Mesendoderm (in vitro differentiated cells): ENCODE measurements around the gene VSTM1.

Source experiments
- DNase-seq: peaks from one replicate; pipeline ENCODE4 v3.0.0; 2013
- H2AK5ac ChIP-seq: 2 replicates; pipeline ENCODE4 v1.6.1; 2013; ENCODE audit warnings: low read length, inconsistent platforms
- H2BK120ac ChIP-seq: 2 replicates; pipeline ENCODE4 v1.6.1; 2013; ENCODE audit warnings: low read depth, mild to moderate bottlenecking, low read length, moderate library complexity, mixed read lengths
- H2BK15ac ChIP-seq: replicated peaks from 2 replicates; pipeline ENCODE4 v1.6.1; 2013; ENCODE audit warnings: low read depth, mild to moderate bottlenecking, moderate library complexity
- H2BK5ac ChIP-seq: 2 replicates; pipeline ENCODE4 v1.6.1; 2013; ENCODE audit warnings: low read length, inconsistent platforms
- H3K18ac ChIP-seq: 2 replicates; pipeline ENCODE4 v1.6.1; 2013; ENCODE audit warnings: mild to moderate bottlenecking, low read length, mixed read lengths
- H3K23ac ChIP-seq: one replicate; pipeline ENCODE4 v1.6.1; 2013; ENCODE audit warnings: low read length
- H3K27ac ChIP-seq: 2 replicates; pipeline ENCODE4 v1.5.1; 2013; ENCODE audit warnings: low read depth, mild to moderate bottlenecking, inconsistent platforms, low read length, moderate library complexity
- H3K27me3 ChIP-seq: 2 replicates; pipeline ENCODE4 v1.6.1; 2013; ENCODE audit warnings: low read length, control low read depth, mild to moderate bottlenecking, inconsistent platforms; ENCODE audit not compliant: insufficient read depth, poor library complexity
- H3K36me3 ChIP-seq: 2 replicates; pipeline ENCODE4 v1.6.1; 2013; ENCODE audit warnings: low read length, inconsistent platforms; ENCODE audit not compliant: control insufficient read depth, insufficient read depth
- H3K4ac ChIP-seq: one replicate; pipeline ENCODE4 v1.6.1; 2013; ENCODE audit warnings: low read depth, mild to moderate bottlenecking, low read length, moderate library complexity
- H3K4me1 ChIP-seq: 2 replicates; pipeline ENCODE4 v1.6.1; 2013; ENCODE audit warnings: low read depth, low read length, inconsistent platforms; ENCODE audit not compliant: control insufficient read depth
- H3K4me2 ChIP-seq: 2 replicates; pipeline ENCODE4 v1.6.1; 2013; ENCODE audit warnings: low read length
- H3K4me3 ChIP-seq: 2 replicates; pipeline ENCODE4 v1.5.1; 2013; ENCODE audit warnings: mild to moderate bottlenecking, low read length
- H3K56ac ChIP-seq: one replicate; pipeline ENCODE4 v1.6.1; 2013; ENCODE audit warnings: low read length
- H3K79me1 ChIP-seq: 2 replicates; pipeline ENCODE4 v1.6.1; 2013; ENCODE audit warnings: low read length, inconsistent platforms
- H3K79me2 ChIP-seq: 2 replicates; pipeline ENCODE4 v1.6.1; 2013; ENCODE audit warnings: mild to moderate bottlenecking, low read length; ENCODE audit not compliant: control insufficient read depth, insufficient read depth
- H3K9ac ChIP-seq: 2 replicates; pipeline ENCODE4 v1.6.1; 2013; ENCODE audit warnings: low read length, inconsistent platforms
- H4K5ac ChIP-seq: one replicate; pipeline ENCODE4 v1.6.1; 2013; ENCODE audit warnings: low read length
- H4K8ac ChIP-seq: one replicate; pipeline ENCODE4 v1.6.1; 2013; ENCODE audit warnings: low read depth, mild to moderate bottlenecking, control low read depth, low read length, moderate library complexity
- WGBS: extraction: QIAGEN DNeasy Blood & Tissue Kit; methylation state at CpG from one replicate; pipeline ENCODE4 v1.1.7; 2013; ENCODE audit warnings: low lambda C conversion rate, missing lambda C conversion rate; ENCODE audit not compliant: insufficient coverage; ENCODE audit errors: extremely low coverage; 5-methylcytosine and 5-hydroxymethylcytosine counted together

VSTM1 gene

DNA sequence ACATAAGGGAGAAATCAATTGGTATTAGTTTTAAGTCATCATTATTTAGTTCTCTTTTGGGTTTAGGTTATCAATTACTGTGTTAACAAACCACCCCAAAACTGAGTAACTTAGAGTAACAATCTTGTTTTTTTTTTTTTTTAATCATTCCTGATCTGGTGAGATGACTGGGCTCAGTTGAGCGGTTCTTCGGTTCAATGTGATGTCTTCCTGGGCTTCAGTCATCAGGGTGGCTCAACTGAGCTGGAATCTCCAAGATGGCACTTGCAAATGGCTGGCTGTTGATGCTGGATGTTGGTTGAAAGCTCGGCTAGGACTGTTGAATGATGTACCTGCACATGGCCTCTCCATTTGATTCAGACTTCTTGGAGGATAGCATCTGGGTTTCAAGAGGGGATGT, 20.7 kb upstream of the VSTM1 start:
- H2AK5ac ChIP-seq, result no peak overlapping the region
- no peak overlapping the region for H3K4ac ChIP-seq
- H4K8ac ChIP-seq, result no peak overlapping the region
- no peak overlapping the region for H2BK5ac ChIP-seq
- H3K18ac ChIP-seq, result no peak overlapping the region
- no peaks in the 10 kb centered on the region for H3K79me1 ChIP-seq
- H3K9ac ChIP-seq, result no peak overlapping the region
- H2BK120ac ChIP-seq, result no peak overlapping the region
- WGBS, result no CpG with 5 or more reads among the region's 3 CpGs
- H3K27me3 ChIP-seq, result no peaks in the 10 kb centered on the region
- H3K4me3 ChIP-seq, result no peak overlapping the region
- H3K79me2 ChIP-seq, result no peaks in the 10 kb centered on the region
- H3K56ac ChIP-seq, result no peak overlapping the region
- H3K4me2 ChIP-seq, result no peak overlapping the region
- no peak overlapping the region for H4K5ac ChIP-seq
- H3K27ac ChIP-seq, result no peak overlapping the region
- no peak overlapping the region for H2BK15ac ChIP-seq
- H3K4me1 ChIP-seq, result no peaks in the 10 kb centered on the region
- no peak for DNase-seq
- no peak overlapping the region for H3K23ac ChIP-seq
- no peaks in the 10 kb centered on the region for H3K36me3 ChIP-seq

DNA sequence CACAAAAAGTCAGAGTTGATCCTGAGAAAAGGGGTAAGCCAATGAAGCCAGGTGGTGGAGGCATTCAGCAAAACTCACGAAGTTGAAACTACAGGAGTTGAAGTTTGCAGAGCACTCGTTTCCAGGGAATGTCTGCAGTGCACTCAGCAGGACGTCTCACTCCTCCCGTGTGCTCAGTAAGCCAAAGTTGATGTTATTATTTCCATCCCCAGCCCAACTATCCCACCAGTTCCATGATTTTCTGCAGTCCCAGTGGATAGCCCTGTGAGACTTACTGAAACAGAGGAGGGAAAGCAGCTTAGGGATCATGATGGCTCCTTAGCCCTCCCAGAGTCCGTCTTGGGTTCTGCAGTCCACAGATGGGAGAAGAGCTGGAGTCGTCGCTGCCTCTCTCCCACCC, 17.3 kb upstream of the VSTM1 start, which contains the start of gene TARM1:
TARM1 (minus strand) TSS at position 334 of the 400 bp plus-strand sequence; CDS start at position 309, 25 bp downstream.
- no peak within 1 kb of the TSS for H2BK120ac ChIP-seq
- H3K23ac ChIP-seq, result no peak within 1 kb of the TSS
- no peak within 1 kb of the TSS for H3K9ac ChIP-seq
- no peak within 1 kb of the TSS for H4K8ac ChIP-seq
- no peaks in the 10 kb centered on the region for H3K4me1 ChIP-seq
- DNase-seq, result no peak
- H3K4me3 ChIP-seq, result no peak within 1 kb of the TSS
- H3K79me2 ChIP-seq, result no peaks in the 10 kb centered on the region
- no peak within 1 kb of the TSS for H2AK5ac ChIP-seq
- H2BK5ac ChIP-seq, result no peak within 1 kb of the TSS
- no peak within 1 kb of the TSS for H3K56ac ChIP-seq
- no peak within 1 kb of the TSS for H3K27ac ChIP-seq
- H3K18ac ChIP-seq, result no peak within 1 kb of the TSS
- H4K5ac ChIP-seq, result no peak within 1 kb of the TSS
- WGBS, result no CpG with 5 or more reads among the region's 7 CpGs
- no peaks in the 10 kb centered on the region for H3K79me1 ChIP-seq
- H3K4ac ChIP-seq, result no peak within 1 kb of the TSS
- no peak within 1 kb of the TSS for H2BK15ac ChIP-seq
- H3K36me3 ChIP-seq, result no peaks in the 10 kb centered on the region
- H3K27me3 ChIP-seq, result no peaks in the 10 kb centered on the region
- no peak within 1 kb of the TSS for H3K4me2 ChIP-seq

DNA sequence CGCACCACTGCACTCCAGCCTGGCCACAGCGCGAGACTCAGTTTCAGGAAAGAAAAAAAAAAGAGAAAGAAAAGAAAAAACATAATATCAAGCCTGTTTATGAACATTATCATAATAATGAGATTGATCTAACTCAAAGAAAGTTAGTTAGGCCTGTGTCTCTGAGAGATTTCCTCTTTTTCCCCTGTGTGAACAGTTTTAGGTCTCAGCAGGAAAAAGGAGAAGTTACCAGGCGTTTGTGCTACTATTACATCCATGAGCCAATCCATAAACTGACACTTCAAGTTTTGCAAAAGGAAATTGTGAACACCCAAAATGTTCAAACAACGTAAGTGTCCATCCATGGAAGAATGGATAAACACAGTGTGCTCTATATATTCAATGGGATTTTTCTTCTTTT, 13.6 kb upstream of the VSTM1 start:
- no peak overlapping the region for H3K4me3 ChIP-seq
- no peak overlapping the region for H3K4ac ChIP-seq
- DNase-seq, result no peak
- H3K36me3 ChIP-seq, result no peaks in the 10 kb centered on the region
- H2BK15ac ChIP-seq, result no peak overlapping the region
- H3K23ac ChIP-seq, result no peak overlapping the region
- H3K79me1 ChIP-seq, result no peaks in the 10 kb centered on the region
- H3K4me1 ChIP-seq, result no peaks in the 10 kb centered on the region
- H2BK5ac ChIP-seq, result no peak overlapping the region
- H3K27me3 ChIP-seq, result no peaks in the 10 kb centered on the region
- no peak overlapping the region for H4K5ac ChIP-seq
- no peak overlapping the region for H2AK5ac ChIP-seq
- H3K9ac ChIP-seq, result no peak overlapping the region
- no peak overlapping the region for H4K8ac ChIP-seq
- no peak overlapping the region for H3K56ac ChIP-seq
- no peak overlapping the region for H3K18ac ChIP-seq
- H3K79me2 ChIP-seq, result no peaks in the 10 kb centered on the region
- H3K27ac ChIP-seq, result no peak overlapping the region
- WGBS, result no CpG with 5 or more reads among the region's 5 CpGs
- no peak overlapping the region for H3K4me2 ChIP-seq
- H2BK120ac ChIP-seq, result no peak overlapping the region

DNA sequence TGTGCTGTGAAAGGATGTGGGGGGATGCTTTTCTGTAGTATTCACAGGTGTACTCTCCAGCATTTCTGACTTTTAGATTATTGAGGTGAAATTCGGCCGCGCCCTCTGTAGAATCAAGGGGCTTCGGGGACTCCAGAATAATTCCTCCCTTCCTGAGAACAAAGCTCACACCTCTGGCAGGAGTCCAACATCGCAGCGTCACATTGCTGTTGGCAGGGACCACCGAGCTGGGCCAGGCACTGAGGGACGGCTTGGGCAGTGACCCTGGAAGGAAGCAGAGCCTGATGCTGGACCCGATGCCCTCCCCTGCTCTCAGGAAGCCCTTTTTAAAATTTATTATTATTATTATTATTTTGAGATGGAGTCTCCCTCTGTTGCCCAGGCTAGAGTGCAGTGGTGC, 11.2 kb upstream of the VSTM1 start:
- Histone ChIP-seq H3K79me1 (no peaks in the 10 kb centered on the region), H3K36me3 (no peaks in the 10 kb centered on the region), H2AK5ac (no peak overlapping the region), H2BK15ac (no peak overlapping the region), H3K9ac (no peak overlapping the region), H4K5ac (no peak overlapping the region), H2BK120ac (no peak overlapping the region), H3K4ac (no peak overlapping the region), H3K56ac (no peak overlapping the region), H3K4me2 (no peak overlapping the region), H3K4me3 (no peak overlapping the region), H3K27me3 (no peaks in the 10 kb centered on the region), H3K79me2 (no peaks in the 10 kb centered on the region), H3K4me1 (no peaks in the 10 kb centered on the region), H3K27ac (no peak overlapping the region), H3K18ac (no peak overlapping the region), H2BK5ac (no peak overlapping the region), H4K8ac (no peak overlapping the region), H3K23ac (no peak overlapping the region)
- no CpG with 5 or more reads among the region's 9 CpGs for WGBS
- DNase-seq, result no peak

DNA sequence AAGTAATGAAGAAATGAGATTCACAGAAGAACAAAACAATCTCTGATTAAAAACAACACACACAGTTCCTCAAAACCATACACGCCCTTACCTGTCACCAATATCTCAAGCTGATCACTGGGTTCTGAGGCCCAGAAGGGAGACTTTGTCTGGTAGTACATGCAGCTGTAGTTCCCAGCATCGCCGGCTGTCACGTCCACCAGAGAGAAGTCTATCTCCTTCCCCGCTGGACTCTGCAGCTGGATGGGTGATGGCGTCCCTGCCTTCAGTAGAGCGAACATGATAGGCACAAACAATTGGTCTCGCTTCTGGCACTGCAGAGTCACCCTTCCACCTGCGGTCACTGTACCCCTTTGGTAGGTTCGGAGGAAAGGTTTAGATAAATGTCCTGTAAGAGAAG, 10.1 kb upstream of the VSTM1 start:
- no peak overlapping the region for H2BK15ac ChIP-seq
- H3K27ac ChIP-seq, result no peak overlapping the region
- no peak overlapping the region for H2BK120ac ChIP-seq
- H4K5ac ChIP-seq, result no peak overlapping the region
- H3K23ac ChIP-seq, result no peak overlapping the region
- H4K8ac ChIP-seq, result no peak overlapping the region
- H3K79me2 ChIP-seq, result no peaks in the 10 kb centered on the region
- no peak overlapping the region for H2BK5ac ChIP-seq
- no peak overlapping the region for H3K18ac ChIP-seq
- H3K79me1 ChIP-seq, result no peaks in the 10 kb centered on the region
- no peak for DNase-seq
- no peak overlapping the region for H2AK5ac ChIP-seq
- no CpG with 5 or more reads among the region's 10 CpGs for WGBS
- no peaks in the 10 kb centered on the region for H3K4me1 ChIP-seq
- no peak overlapping the region for H3K56ac ChIP-seq
- H3K36me3 ChIP-seq, result no peaks in the 10 kb centered on the region
- H3K27me3 ChIP-seq, result no peaks in the 10 kb centered on the region
- H3K4ac ChIP-seq, result no peak overlapping the region
- no peak overlapping the region for H3K9ac ChIP-seq
- H3K4me2 ChIP-seq, result no peak overlapping the region
- H3K4me3 ChIP-seq, result no peak overlapping the region

DNA sequence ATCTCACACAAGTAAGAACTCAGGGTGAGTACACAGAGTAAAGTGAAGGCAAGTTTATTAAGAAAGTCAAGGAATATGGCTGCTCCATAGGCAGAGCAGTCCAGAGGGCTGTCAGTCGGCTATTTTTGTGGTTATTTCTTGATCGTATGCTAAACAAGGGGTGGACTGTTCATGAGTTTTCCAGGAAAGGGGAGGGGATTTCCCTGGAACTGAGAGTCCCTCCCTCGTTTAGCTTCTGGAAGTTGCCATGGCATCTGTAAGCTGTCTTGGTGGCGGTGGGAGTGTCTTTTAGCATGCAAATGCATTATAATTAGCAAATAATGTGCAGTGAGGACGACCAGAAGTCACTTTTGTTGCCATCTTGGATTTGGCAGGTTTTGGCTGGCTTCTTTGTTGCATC, 5.8 kb upstream of the VSTM1 start:
- H4K8ac ChIP-seq, result no peak overlapping the region
- H3K9ac ChIP-seq, result no peak overlapping the region
- H2BK15ac ChIP-seq, result no peak overlapping the region
- H3K79me2 ChIP-seq, result no peaks in the 10 kb centered on the region
- H3K4me3 ChIP-seq, result no peak overlapping the region
- H2BK120ac ChIP-seq, result no peak overlapping the region
- H3K79me1 ChIP-seq, result no peaks in the 10 kb centered on the region
- no peaks in the 10 kb centered on the region for H3K4me1 ChIP-seq
- H2BK5ac ChIP-seq, result no peak overlapping the region
- H3K36me3 ChIP-seq, result no peaks in the 10 kb centered on the region
- DNase-seq, result no peak
- no peak overlapping the region for H3K4me2 ChIP-seq
- H4K5ac ChIP-seq, result no peak overlapping the region
- no peak overlapping the region for H3K27ac ChIP-seq
- H3K4ac ChIP-seq, result no peak overlapping the region
- WGBS, result no CpG with 5 or more reads among the region's 5 CpGs
- H3K18ac ChIP-seq, result no peak overlapping the region
- H3K56ac ChIP-seq, result no peak overlapping the region
- H2AK5ac ChIP-seq, result no peak overlapping the region
- no peaks in the 10 kb centered on the region for H3K27me3 ChIP-seq
- no peak overlapping the region for H3K23ac ChIP-seq
